Measurements from ENCODE around the gene TMC5.
"Not testable (repeated sequence)": the region's sequence is repeated elsewhere in the genome, so short reads cannot be mapped to it uniquely, and the experiment has no call there.

TMC5 gene

GRCh38 chr16:19396555-19397011 is 21.1 kb upstream of the TMC5 start:
- no peak for TF ChIP-seq CTCF (IDR thresholded peaks at IDR 0.05)
- no peak overlapping the region for H3K27ac ChIP-seq
- H3K4me3 ChIP-seq (ENCODE audit: low read depth in 1 of 2, low read length in 1 of 2), result no peak overlapping the region
- H3K4me1 ChIP-seq (ENCODE audit: control insufficient read depth in 1 of 2, insufficient read depth in 1 of 2, low read depth in 1 of 2, low read length in 1 of 2), result no peaks in the 10 kb centered on the region
- peaks cover 3% of the 10 kb centered on the region for H3K9me3 ChIP-seq
- no peaks in the 10 kb centered on the region for H3K36me3 ChIP-seq
- H3K27me3 ChIP-seq, result peaks cover 21% of the 10 kb centered on the region

GRCh38 chr16:19397373-19397772 is 20.3 kb upstream of the TMC5 start:
- H3K9me3 ChIP-seq; H3K36me3 ChIP-seq; H3K4me1 ChIP-seq (ENCODE audit: control insufficient read depth in 1 of 2, insufficient read depth in 1 of 2, low read depth in 1 of 2, low read length in 1 of 2); H3K27ac ChIP-seq; H3K4me3 ChIP-seq (ENCODE audit: low read depth in 1 of 2, low read length in 1 of 2): not testable (repeated sequence)
- H3K27me3 ChIP-seq, result peaks cover 21% of the 10 kb centered on the region

GRCh38 chr16:19400711-19401110 is 17.0 kb upstream of the TMC5 start:
- Histone ChIP-seq H3K27me3 (peaks cover 17% of the 10 kb centered on the region), H3K36me3 (no peaks in the 10 kb centered on the region), H3K27ac (no peak overlapping the region), H3K4me3 (ENCODE audit: low read depth in 1 of 2, low read length in 1 of 2) (no peak overlapping the region), H3K9me3 (peaks cover 3% of the 10 kb centered on the region), H3K4me1 (ENCODE audit: control insufficient read depth in 1 of 2, insufficient read depth in 1 of 2, low read depth in 1 of 2, low read length in 1 of 2) (no peaks in the 10 kb centered on the region)
- no peak for TF ChIP-seq CTCF (IDR thresholded peaks at IDR 0.05)

GRCh38 chr16:19406891-19407491 is 10.7 kb upstream of the TMC5 start:
- no peak for TF ChIP-seq CTCF (IDR thresholded peaks at IDR 0.05)
- H3K9me3 ChIP-seq, result peaks cover 4% of the 10 kb centered on the region
- peaks cover 35% of the 10 kb centered on the region for H3K27me3 ChIP-seq
- no peak overlapping the region for H3K27ac ChIP-seq
- no peak overlapping the region for H3K4me3 ChIP-seq (ENCODE audit: low read depth in 1 of 2, low read length in 1 of 2)
- no peaks in the 10 kb centered on the region for H3K36me3 ChIP-seq
- H3K4me1 ChIP-seq (ENCODE audit: control insufficient read depth in 1 of 2, insufficient read depth in 1 of 2, low read depth in 1 of 2, low read length in 1 of 2), result peaks cover 0 to 8% of the 10 kb centered on the region in 2 experiments

- Histone ChIP-seq H3K36me3 (no peaks in the 10 kb centered on the region), H3K4me3 (ENCODE audit: low read depth in 1 of 2, low read length in 1 of 2) (peak overlapping the region in 1 of 2 experiments; percentile 21), H3K27me3 (peaks cover 64% of the 10 kb centered on the region), H3K4me1 (ENCODE audit: control insufficient read depth in 1 of 2, insufficient read depth in 1 of 2, low read depth in 1 of 2, low read length in 1 of 2) (peaks cover 0 to 8% of the 10 kb centered on the region in 2 experiments), H3K9me3 (peaks cover 4% of the 10 kb centered on the region), H3K27ac (no peak overlapping the region)
- no peak for TF ChIP-seq CTCF (IDR thresholded peaks at IDR 0.05)
These were observed 7.1 kb upstream of the TMC5 start for GRCh38 chr16:19410435-19411171.

GRCh38 chr16:19411298-19411697 is 6.4 kb upstream of the TMC5 start:
- H3K36me3 ChIP-seq, result no peaks in the 10 kb centered on the region
- H3K4me1 ChIP-seq (ENCODE audit: control insufficient read depth in 1 of 2, insufficient read depth in 1 of 2, low read depth in 1 of 2, low read length in 1 of 2), result peaks cover 0 to 8% of the 10 kb centered on the region in 2 experiments
- H3K4me3 ChIP-seq (ENCODE audit: low read depth in 1 of 2, low read length in 1 of 2), result no peak overlapping the region
- no peak for TF ChIP-seq CTCF (IDR thresholded peaks at IDR 0.05)
- H3K27ac ChIP-seq, result no peak overlapping the region
- H3K27me3 ChIP-seq, result peaks cover 71% of the 10 kb centered on the region
- H3K9me3 ChIP-seq, result peaks cover 4% of the 10 kb centered on the region

- not testable (repeated sequence) for H3K27ac ChIP-seq; H3K4me1 ChIP-seq (ENCODE audit: control insufficient read depth in 1 of 2, insufficient read depth in 1 of 2, low read depth in 1 of 2, low read length in 1 of 2); H3K9me3 ChIP-seq; H3K36me3 ChIP-seq; H3K4me3 ChIP-seq (ENCODE audit: low read depth in 1 of 2, low read length in 1 of 2)
- peaks cover 77% of the 10 kb centered on the region for H3K27me3 ChIP-seq
These were observed 5.6 kb upstream of the TMC5 start for GRCh38 chr16:19412055-19412454.

All from neutrophil (primary cell).